ENCODE data around the gene PLEKHB1. TPM values are rescaled to one million over a fixed set of nuclear protein-coding genes. Genes with fewer than 3 reads are reported as not detected.
"Not testable (repeated sequence)": the region's sequence is repeated elsewhere in the genome, so short reads cannot be mapped to it uniquely, and the experiment has no call there.

PLEKHB1 gene
- total RNA-seq, 1 donor from 2014 or later = 117 TPM

- TF ChIP-seq CTCF (IDR thresholded peaks at IDR 0.05; ENCODE audit: unreplicated experiment) = no peak
- Mint-ChIP-seq H3K27me3 (no peaks in the 10 kb centered on the region), H3K36me3 (ENCODE audit: insufficient read depth) (peaks cover 7% of the 10 kb centered on the region), H3K4me3 (ENCODE audit: low read depth) (no peak overlapping the region), H3K9me3 (ENCODE audit: low read depth) (no peaks in the 10 kb centered on the region), H3K4me1 (ENCODE audit: low read depth) (no peaks in the 10 kb centered on the region), H3K27ac (no peak overlapping the region)
- no peak for DNase-seq (ENCODE audit: low spot score, unreplicated experiment)
Measured at GRCh38 chr11:73670808-73671207, 24.4 kb downstream of the PLEKHB1 start.

GRCh38 chr11:73671701-73672100 is 25.3 kb downstream of the PLEKHB1 start:
- TF ChIP-seq CTCF (IDR thresholded peaks at IDR 0.05; ENCODE audit: unreplicated experiment) = no peak
- Mint-ChIP-seq H3K4me1 (ENCODE audit: low read depth) (no peaks in the 10 kb centered on the region), H3K27ac (no peak overlapping the region), H3K27me3 (no peaks in the 10 kb centered on the region), H3K36me3 (ENCODE audit: insufficient read depth) (peaks cover 10% of the 10 kb centered on the region), H3K9me3 (ENCODE audit: low read depth) (no peaks in the 10 kb centered on the region), H3K4me3 (ENCODE audit: low read depth) (no peak overlapping the region)
- no peak for DNase-seq (ENCODE audit: low spot score, unreplicated experiment)

DNA sequence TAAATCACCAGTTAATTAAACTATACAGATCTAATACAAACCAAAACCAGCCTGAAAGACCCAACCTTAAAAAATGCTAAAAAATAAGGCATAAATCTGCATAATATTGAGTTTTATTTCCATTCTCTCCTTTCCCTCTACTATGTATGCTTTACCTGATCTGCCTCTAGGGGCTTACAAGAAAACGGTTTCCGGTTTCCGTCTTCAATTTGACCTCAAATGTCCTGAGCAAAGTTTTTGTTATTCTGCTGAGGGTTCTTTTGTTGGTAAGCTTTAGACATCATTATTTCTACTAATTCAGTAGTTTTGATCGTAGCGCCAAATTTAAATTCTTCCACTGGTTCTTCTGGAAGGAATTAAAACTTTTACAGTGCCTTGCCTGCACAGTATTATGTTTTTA is 30.2 kb downstream of the PLEKHB1 start:
- not testable (repeated sequence) for H3K27ac Mint-ChIP-seq; DNase-seq (ENCODE audit: low spot score, unreplicated experiment); H3K9me3 Mint-ChIP-seq (ENCODE audit: low read depth); H3K27me3 Mint-ChIP-seq; H3K4me3 Mint-ChIP-seq (ENCODE audit: low read depth); H3K4me1 Mint-ChIP-seq (ENCODE audit: low read depth)
- peak; percentile 19 for TF ChIP-seq CTCF (IDR thresholded peaks at IDR 0.05; ENCODE audit: unreplicated experiment)
- peaks cover 17% of the 10 kb centered on the region for H3K36me3 Mint-ChIP-seq (ENCODE audit: insufficient read depth)

DNA sequence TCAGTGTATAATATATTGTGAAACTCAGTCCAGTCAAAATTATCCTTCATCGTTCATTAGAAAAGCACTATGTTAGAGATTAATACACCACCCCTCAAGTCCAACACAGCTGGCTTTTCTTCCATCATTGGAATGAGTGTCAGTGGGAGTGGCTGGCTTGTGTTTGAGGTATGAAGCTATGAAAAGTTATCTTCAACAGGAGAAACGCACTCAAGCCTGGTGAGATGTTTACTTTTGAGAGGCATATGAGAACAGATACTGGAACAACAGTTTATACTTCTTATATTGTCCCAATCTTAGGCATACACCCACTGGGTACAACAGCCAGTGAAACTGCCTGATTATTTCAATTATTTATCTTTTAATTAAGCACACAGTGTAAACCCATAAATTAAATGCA is 34.3 kb downstream of the PLEKHB1 start:
- Mint-ChIP-seq H3K27ac (no peak overlapping the region), H3K9me3 (ENCODE audit: low read depth) (no peaks in the 10 kb centered on the region), H3K4me3 (ENCODE audit: low read depth) (no peak overlapping the region), H3K27me3 (no peaks in the 10 kb centered on the region), H3K36me3 (ENCODE audit: insufficient read depth) (peaks cover 22% of the 10 kb centered on the region), H3K4me1 (ENCODE audit: low read depth) (no peaks in the 10 kb centered on the region)
- DNase-seq (ENCODE audit: low spot score, unreplicated experiment) = no peak
- TF ChIP-seq CTCF (IDR thresholded peaks at IDR 0.05; ENCODE audit: unreplicated experiment) = no peak

- no peak for TF ChIP-seq CTCF (IDR thresholded peaks at IDR 0.05; ENCODE audit: unreplicated experiment)
- Mint-ChIP-seq H3K27me3 (no peaks in the 10 kb centered on the region), H3K27ac (no peak overlapping the region), H3K4me3 (ENCODE audit: low read depth) (no peak overlapping the region), H3K9me3 (ENCODE audit: low read depth) (no peaks in the 10 kb centered on the region), H3K4me1 (ENCODE audit: low read depth) (no peaks in the 10 kb centered on the region), H3K36me3 (ENCODE audit: insufficient read depth) (peaks cover 7% of the 10 kb centered on the region)
- no peak for DNase-seq (ENCODE audit: low spot score, unreplicated experiment)
Measured at GRCh38 chr11:73693899-73694525, 47.6 kb downstream of the PLEKHB1 start.
